ENCODE data around the gene FAM3B. TPM values are rescaled to one million over a fixed set of nuclear protein-coding genes. Genes with fewer than 3 reads are reported as not detected.

FAM3B gene
- total and polyA plus RNA-seq, 2 experiments from 2014 or later = 2.5 to 3.6 TPM

DNA sequence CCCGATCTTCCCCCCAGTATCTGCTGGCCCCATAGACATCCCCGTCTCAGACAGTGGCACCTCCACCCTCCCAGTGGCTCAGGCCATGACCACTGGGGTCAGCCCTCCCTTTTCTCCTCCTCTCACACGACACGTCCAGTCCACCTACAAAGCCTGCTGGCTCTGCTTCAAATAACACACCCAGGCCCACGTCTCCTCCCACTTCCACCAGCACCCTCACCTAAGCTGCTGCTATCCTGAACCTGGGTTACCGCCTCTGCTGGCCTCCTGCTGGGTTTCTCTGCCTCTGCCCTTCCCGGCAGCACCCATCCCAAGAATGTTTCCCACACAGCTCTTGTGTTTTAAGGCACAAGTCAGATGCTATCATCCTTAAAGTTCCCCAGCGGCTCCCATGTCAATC lies 71.2 kb downstream of the FAM3B start (continued):
- TF ChIP-seq, protein P1, sequence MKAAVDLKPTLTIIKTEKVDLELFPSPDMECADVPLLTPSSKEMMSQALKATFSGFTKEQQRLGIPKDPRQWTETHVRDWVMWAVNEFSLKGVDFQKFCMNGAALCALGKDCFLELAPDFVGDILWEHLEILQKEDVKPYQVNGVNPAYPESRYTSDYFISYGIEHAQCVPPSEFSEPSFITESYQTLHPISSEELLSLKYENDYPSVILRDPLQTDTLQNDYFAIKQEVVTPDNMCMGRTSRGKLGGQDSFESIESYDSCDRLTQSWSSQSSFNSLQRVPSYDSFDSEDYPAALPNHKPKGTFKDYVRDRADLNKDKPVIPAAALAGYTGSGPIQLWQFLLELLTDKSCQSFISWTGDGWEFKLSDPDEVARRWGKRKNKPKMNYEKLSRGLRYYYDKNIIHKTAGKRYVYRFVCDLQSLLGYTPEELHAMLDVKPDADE (IDR thresholded peaks at IDR 0.05) = no peak
- TF ChIP-seq ZNF114 (CRISPR knock-in tag; IDR thresholded peaks at IDR 0.05) (no peak), POLR2AphosphoS5 (IDR thresholded peaks at IDR 0.05; ENCODE audit: low read depth) (no peak), CTCF (conservative IDR thresholded peaks at IDR 0.05; ENCODE audit: low read depth in 2 of 2) (no peak), JUNB (IDR thresholded peaks at IDR 0.05; ENCODE audit: unreplicated experiment) (no peak), NANOG (IDR thresholded peaks at IDR 0.05; ENCODE audit: borderline replicate concordance) (no peak), EZH2phosphoT487 (IDR thresholded peaks at IDR 0.05; ENCODE audit: unreplicated experiment) (no peak), STAT1 (IDR thresholded peaks at IDR 0.05; ENCODE audit: unreplicated experiment) (no peak), ZNF331 (CRISPR knock-in tag; IDR thresholded peaks at IDR 0.05; ENCODE audit: low read depth) (no peak), REST (IDR thresholded peaks at IDR 0.05; ENCODE audit: unreplicated experiment) (no peak)

- DNase-seq (ENCODE audit: low spot score) (no peak), ATAC-seq (no peak)
- Histone ChIP-seq H4K20me1 (replicated peaks; ENCODE audit: insufficient read depth) (no peaks in the 10 kb centered on the region), H3F3A (replicated peaks; ENCODE audit: low read depth) (no peaks in the 10 kb centered on the region), H3K27me3 (ENCODE audit: insufficient read depth) (no peaks in the 10 kb centered on the region), H3K4me3 (no peak overlapping the region), H2AFZ (no peak overlapping the region), H3K4me2 (no peak overlapping the region), H3K9me2 (ENCODE audit: insufficient read depth) (no peaks in the 10 kb centered on the region), H3K4me1 (ENCODE audit: insufficient read depth) (no peaks in the 10 kb centered on the region), H3K27ac (ENCODE audit: low read depth) (no peak overlapping the region), H3K79me2 (replicated peaks; ENCODE audit: insufficient read depth) (no peaks in the 10 kb centered on the region), H3K36me3 (ENCODE audit: insufficient read depth) (no peaks in the 10 kb centered on the region)
- Mint-ChIP-seq H3K27ac (no peak overlapping the region), H3K27me3 (ENCODE audit: insufficient read depth, low read depth, poor library complexity) (peaks cover 2% of the 10 kb centered on the region), H3K9me3 (no peaks in the 10 kb centered on the region; the same call in none of the 3 replicates), H3K36me3 (ENCODE audit: low read depth) (peaks cover 5% of the 10 kb centered on the region; the same call in 2 of the 3 replicates), H3K4me1 (no peaks in the 10 kb centered on the region), H3K4me3 (no peak overlapping the region)
- TF ChIP-seq JUNB (IDR thresholded peaks at IDR 0.05; ENCODE audit: unreplicated experiment) = no peak
- TF ChIP-seq POLR2AphosphoS5 (IDR thresholded peaks at IDR 0.05; ENCODE audit: low read depth) = no peak
- TF ChIP-seq ZNF331 (CRISPR knock-in tag; IDR thresholded peaks at IDR 0.05; ENCODE audit: low read depth) = no peak
- TF ChIP-seq, protein P1 (IDR thresholded peaks at IDR 0.05) = no peak
- TF ChIP-seq ZNF114 (CRISPR knock-in tag; IDR thresholded peaks at IDR 0.05) = no peak
- no peak for TF ChIP-seq EZH2 (IDR thresholded peaks at IDR 0.05; ENCODE audit: low read depth, unreplicated experiment)
- no peak for TF ChIP-seq CREB1 (CRISPR knock-in tag; IDR thresholded peaks at IDR 0.05; ENCODE audit: low read depth)
Observed at GRCh38 chr21:41388259-41388658, 71.7 kb downstream of the FAM3B start.

All from GM23338 (cell line).